HG03460 (cell line): ENCODE results near the gene PRR13.
"Not testable (repeated sequence)": the region's sequence is repeated elsewhere in the genome, so short reads cannot be mapped to it uniquely, and the experiment has no call there.

Experiments
- ATAC-seq: cut with Tn5 transposase; IDR thresholded peaks from one replicate; pipeline ENCODE4 v1.9.1; 2021; ENCODE audit not compliant: unreplicated experiment

The PRR13 gene

GRCh38 chr12:53441040-53441833 is at the start of gene PRR13:
TSS of gene PRR13 (plus strand) at chr12:53441734. CDS start at chr12:53442715, 981 bp downstream.
- ATAC-seq, result peak; percentile 97

GRCh38 chr12:53399896-53400295 is 41.6 kb upstream of the PRR13 start:
- no peak for ATAC-seq

- ATAC-seq, result not testable (repeated sequence)
Observed at GRCh38 chr12:53402351-53402750, 39.2 kb upstream of the PRR13 start.

- no peak for ATAC-seq
Observed at GRCh38 chr12:53402871-53403270, 38.7 kb upstream of the PRR13 start.

GRCh38 chr12:53410951-53411350 is 30.6 kb upstream of the PRR13 start:
- ATAC-seq, result no peak

GRCh38 chr12:53413485-53414204 is 27.9 kb upstream of the PRR13 start:
- ATAC-seq, result no peak

GRCh38 chr12:53414756-53415417 is 26.6 kb upstream of the PRR13 start:
- no peak for ATAC-seq

- not testable (repeated sequence) for ATAC-seq
Observed at GRCh38 chr12:53415752-53416389, 25.7 kb upstream of the PRR13 start.

- not testable (repeated sequence) for ATAC-seq
Observed at GRCh38 chr12:53417291-53417816, 24.2 kb upstream of the PRR13 start.

GRCh38 chr12:53418221-53418620 is 23.3 kb upstream of the PRR13 start:
- ATAC-seq, result no peak

- no peak for ATAC-seq
Observed at GRCh38 chr12:53419756-53420155, 21.8 kb upstream of the PRR13 start.

- ATAC-seq, result not testable (repeated sequence)
Observed at GRCh38 chr12:53422247-53422646, 19.3 kb upstream of the PRR13 start.

GRCh38 chr12:53423597-53423996 is 17.9 kb upstream of the PRR13 start, which contains the start of gene AMHR2:
TSS of gene AMHR2 (plus strand) at chr12:53423855. CDS start at chr12:53423935, 80 bp downstream.
- ATAC-seq, result no peak

- no peak for ATAC-seq
Observed at GRCh38 chr12:53424626-53425514, 16.7 kb upstream of the PRR13 start.

GRCh38 chr12:53425515-53426150 is 15.9 kb upstream of the PRR13 start:
- no peak for ATAC-seq

GRCh38 chr12:53427905-53428594 is 13.5 kb upstream of the PRR13 start:
- no peak for ATAC-seq

GRCh38 chr12:53428741-53429140 is 12.8 kb upstream of the PRR13 start:
- ATAC-seq, result no peak

- ATAC-seq, result no peak
Observed at GRCh38 chr12:53430116-53430515, 11.4 kb upstream of the PRR13 start.

GRCh38 chr12:53431187-53431586 is 10.3 kb upstream of the PRR13 start:
- ATAC-seq, result no peak
